H9 (cell line): Measurements from ENCODE around the gene AKT3. TPM values are rescaled to one million over a fixed set of nuclear protein-coding genes. Genes with fewer than 3 reads are reported as not detected.

Experiments used
- DNase-seq: peaks from one replicate; pipeline ENCODE4 v3.0.0-alpha.2; 2017
- H2AFZ ChIP-seq: one replicate; pipeline ENCODE4 v1.6.1; 2013; ENCODE audit warnings: mild to moderate bottlenecking, low read length, control low read depth, moderate library complexity
- H2AK5ac ChIP-seq: 2 replicates; pipeline ENCODE4 v1.6.1; 2013; ENCODE audit warnings: low read length, control low read depth, mixed read lengths; ENCODE audit not compliant: insufficient read length
- H2BK120ac ChIP-seq: one replicate; pipeline ENCODE4 v1.6.1; 2013; ENCODE audit warnings: low read depth, mild to moderate bottlenecking, low read length, control low read depth, inconsistent platforms; ENCODE audit not compliant: poor library complexity, severe bottlenecking
- H2BK12ac ChIP-seq: 2 replicates; pipeline ENCODE4 v1.6.1; 2013; ENCODE audit warnings: low read length, control low read depth, mixed read lengths, low read depth; ENCODE audit not compliant: insufficient read length
- H2BK15ac ChIP-seq: 2 replicates; pipeline ENCODE4 v1.6.1; 2013; ENCODE audit warnings: low read depth, low read length, control low read depth
- H2BK20ac ChIP-seq: one replicate; pipeline ENCODE4 v1.6.1; 2013; ENCODE audit warnings: low read depth, mild to moderate bottlenecking, low read length, control low read depth, inconsistent platforms; ENCODE audit not compliant: poor library complexity, severe bottlenecking
- H2BK5ac ChIP-seq: 2 replicates; pipeline ENCODE4 v1.6.1; 2013; ENCODE audit warnings: low read length, control low read depth, mixed read lengths; ENCODE audit not compliant: insufficient read length
- H3K14ac ChIP-seq: 2 replicates; pipeline ENCODE4 v1.6.1; 2013; ENCODE audit warnings: low read length, control low read depth; ENCODE audit not compliant: insufficient read depth
- H3K18ac ChIP-seq: 2 replicates; pipeline ENCODE4 v1.6.1; 2013; ENCODE audit warnings: low read depth, mild to moderate bottlenecking, mixed read lengths, low read length, control low read depth; ENCODE audit not compliant: insufficient read length
- H3K23ac ChIP-seq: 2 replicates; pipeline ENCODE4 v1.6.1; 2013; ENCODE audit warnings: low read length, control low read depth, mixed read lengths, low read depth; ENCODE audit not compliant: insufficient read length
- H3K23me2 ChIP-seq: 2 replicates; pipeline ENCODE4 v1.6.1; 2013; ENCODE audit warnings: low read depth, mild to moderate bottlenecking, mixed read lengths, low read length, control low read depth; ENCODE audit not compliant: insufficient read length, poor library complexity, severe bottlenecking
- H3K27ac ChIP-seq: 2 replicates; pipeline ENCODE4 v1.5.1; 2013; ENCODE audit warnings: low read length, control low read depth, mixed read lengths, low read depth; ENCODE audit not compliant: insufficient read length
- H3K27me3 ChIP-seq: 2 replicates; pipeline ENCODE4 v1.6.1; 2013; ENCODE audit warnings: low read length, control low read depth, inconsistent platforms; ENCODE audit not compliant: insufficient read depth
- H3K4ac ChIP-seq: 2 replicates; pipeline ENCODE4 v1.6.1; 2013; ENCODE audit warnings: low read depth, mild to moderate bottlenecking, control low read depth, inconsistent platforms, low read length, moderate library complexity
- H3K4me1 ChIP-seq: 2 replicates; pipeline ENCODE4 v1.6.1; 2013; ENCODE audit warnings: low read length, control low read depth, inconsistent platforms; ENCODE audit not compliant: insufficient read depth
- H3K4me2 ChIP-seq: 2 replicates; pipeline ENCODE4 v1.6.1; 2013; ENCODE audit warnings: low read length, control low read depth, mixed read lengths; ENCODE audit not compliant: insufficient read length, insufficient read depth
- H3K56ac ChIP-seq: 2 replicates; pipeline ENCODE4 v1.6.1; 2013; ENCODE audit warnings: low read depth, mild to moderate bottlenecking, mixed read lengths, low read length, control low read depth; ENCODE audit not compliant: insufficient read length
- H3K79me1 ChIP-seq: 2 replicates; pipeline ENCODE4 v1.6.1; 2013; ENCODE audit warnings: low read depth, mild to moderate bottlenecking, moderate library complexity, low read length, control low read depth, inconsistent platforms; ENCODE audit not compliant: insufficient read depth, poor library complexity, severe bottlenecking
- H3K79me2 ChIP-seq: 2 replicates; pipeline ENCODE4 v1.6.1; 2013; ENCODE audit warnings: low read length, control low read depth, inconsistent platforms; ENCODE audit not compliant: insufficient read depth
- H3K9ac ChIP-seq: 2 replicates; pipeline ENCODE4 v1.6.1; 2013; ENCODE audit warnings: low read length, control low read depth, mixed read lengths; ENCODE audit not compliant: insufficient read length; ENCODE audit errors: extremely low read depth
- H3K9me3 ChIP-seq: one replicate; pipeline ENCODE4 v1.6.1; 2013; ENCODE audit warnings: low read depth, low read length, inconsistent platforms; ENCODE audit not compliant: control insufficient read depth
- H3T11ph ChIP-seq: one replicate; pipeline ENCODE4 v1.6.1; 2013; ENCODE audit warnings: mild to moderate bottlenecking, low read length, control low read depth, inconsistent platforms
- H4K20me1 ChIP-seq: one replicate; pipeline ENCODE4 v1.6.1; 2013; ENCODE audit not compliant: control insufficient read depth, insufficient read length, insufficient read depth
- H4K5ac ChIP-seq: 2 replicates; pipeline ENCODE4 v1.6.1; 2013; ENCODE audit warnings: low read depth, mild to moderate bottlenecking, mixed read lengths, low read length, control low read depth; ENCODE audit not compliant: insufficient read length
- H4K8ac ChIP-seq: replicated peaks from 2 replicates; pipeline ENCODE4 v1.6.1; 2013; ENCODE audit warnings: low read length, control low read depth, mixed read lengths, low read depth; ENCODE audit not compliant: insufficient read length
- H4K91ac ChIP-seq: 2 replicates; pipeline ENCODE4 v1.6.1; 2013; ENCODE audit warnings: low read depth, mild to moderate bottlenecking, moderate library complexity, mixed read lengths, low read length, control low read depth; ENCODE audit not compliant: insufficient read length
- H3K27ac Mint-ChIP-seq, 3 experiments: 2 replicates in 2 of 3; 3 replicates in 1 of 3; pipeline ENCODE4 v1.8.0; 2020 to 2021; ENCODE audit warnings: mixed read lengths in 3 of 3, mild to moderate bottlenecking in 1 of 3, moderate library complexity in 1 of 3
- H3K27me3 Mint-ChIP-seq: 2 replicates; pipeline ENCODE4 v1.8.0; 2021; ENCODE audit warnings: low read depth, mild to moderate bottlenecking, moderate library complexity, mixed read lengths
- H3K36me3 Mint-ChIP-seq, 3 experiments: 2 replicates in 2 of 3; 3 replicates in 1 of 3; pipeline ENCODE4 v1.8.0; 2020 to 2021; ENCODE audit warnings: low read depth in 3 of 3, mixed read lengths in 3 of 3; ENCODE audit not compliant: insufficient read depth in 1 of 3
- H3K4me1 Mint-ChIP-seq, 2 experiments: 2 replicates each; pipeline ENCODE4 v1.8.0; 2020; ENCODE audit warnings: mixed read lengths in 2 of 2
- H3K4me3 Mint-ChIP-seq, 2 experiments: 2 replicates in 1 of 2; 3 replicates in 1 of 2; pipeline ENCODE4 v1.8.0; 2020 to 2021; ENCODE audit warnings: mild to moderate bottlenecking in 2 of 2, mixed read lengths in 2 of 2, moderate library complexity in 1 of 2
- H3K9me3 Mint-ChIP-seq, 2 experiments: 2 replicates in 1 of 2; 3 replicates in 1 of 2; pipeline ENCODE4 v1.8.0; 2020; ENCODE audit warnings: mild to moderate bottlenecking in 2 of 2, mixed read lengths in 2 of 2, moderate library complexity in 1 of 2
- WGBS: extraction: QIAGEN DNeasy Blood & Tissue Kit; methylation state at CpG from one replicate; pipeline ENCODE4 v1.1.7; 2013; ENCODE audit warnings: missing lambda C conversion rate, low lambda C conversion rate, mixed read lengths; ENCODE audit not compliant: insufficient read length; ENCODE audit errors: extremely low coverage; 5-methylcytosine and 5-hydroxymethylcytosine counted together
- total RNA-seq: library from RNA; stranded (reverse); gene quantifications from 2 replicates; pipeline ENCODE4 v1.2.1, GENCODE V29; 2021
- TF ChIP-seq, protein P1 (sequence below): fragments of 200-600 bp; sonication (generic); conservative IDR thresholded peaks from 3 replicates; pipeline ENCODE4 v1.8.0; 2021; ENCODE audit warnings: antibody characterized with exemption, mild to moderate bottlenecking

The AKT3 gene
- total RNA-seq, 1 experiment from 2014 or later, result 27.8 TPM

DNA sequence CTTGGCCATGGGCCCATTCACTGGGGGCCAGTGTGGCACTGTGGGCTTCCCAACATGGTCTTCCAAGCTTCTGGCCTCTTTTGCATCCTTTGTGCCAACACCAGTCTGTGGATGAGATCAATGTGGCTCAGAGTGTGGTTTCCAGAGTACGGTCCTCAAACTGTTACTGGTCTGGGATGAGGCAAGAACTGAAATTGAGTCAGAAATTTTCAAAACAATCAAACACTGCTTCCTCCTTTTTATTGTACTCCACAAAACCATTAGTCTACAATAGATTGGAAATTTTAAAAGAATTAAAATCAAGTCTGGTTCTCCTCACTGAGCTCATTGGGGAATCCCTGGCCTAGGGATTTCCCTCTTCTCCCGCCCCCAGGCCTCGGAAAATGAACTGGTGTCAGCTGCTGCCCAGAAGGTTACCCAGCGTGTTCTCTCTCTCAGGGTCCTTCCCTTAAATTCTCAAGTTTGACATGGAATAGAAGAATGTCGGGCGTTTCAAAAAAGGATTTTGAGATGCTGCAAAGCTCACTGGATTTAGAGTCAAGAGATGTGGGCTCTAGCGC lies 372.2 kb downstream of the AKT3 start:
- Histone ChIP-seq H3K4me1 (no peaks in the 10 kb centered on the region; the same call in 1 of the 2 replicates), H2BK20ac (no peak overlapping the region), H2AK5ac (no peak overlapping the region), H3K18ac (no peak overlapping the region), H2AFZ (no peak overlapping the region), H2BK5ac (no peak overlapping the region), H3T11ph (no peak overlapping the region), H3K27ac (no peak overlapping the region), H4K91ac (no peak overlapping the region), H3K9ac (no peak overlapping the region), H2BK12ac (no peak overlapping the region), H3K4ac (no peak overlapping the region), H4K5ac (no peak overlapping the region), H3K9me3 (no peaks in the 10 kb centered on the region), H3K4me2 (no peak overlapping the region), H3K23ac (no peak overlapping the region), H3K56ac (no peak overlapping the region), H2BK120ac (no peak overlapping the region), H2BK15ac (no peak overlapping the region), H4K20me1 (no peaks in the 10 kb centered on the region), H3K23me2 (peaks cover 5% of the 10 kb centered on the region), H3K79me1 (no peaks in the 10 kb centered on the region), H3K27me3 (no peaks in the 10 kb centered on the region; the same call in 1 of the 2 replicates), H4K8ac (no peak overlapping the region), H3K14ac (no peak overlapping the region), H3K79me2 (no peaks in the 10 kb centered on the region)
- Mint-ChIP-seq H3K4me1 (peaks cover 42 to 45% of the 10 kb centered on the region in 2 experiments), H3K27ac (0 out of 7 replicates have a peak overlapping the region, but pooled peaks of 1 of the 3 experiments have one; percentile 29), H3K27me3 (peaks cover 5% of the 10 kb centered on the region), H3K4me3 (no peak overlapping the region), H3K9me3 (peaks cover 0 to 4% of the 10 kb centered on the region in 2 experiments; a peak in 3 of 5 replicates), H3K36me3 (peaks cover 3 to 5% (median 3%) of the 10 kb centered on the region in 3 experiments; a peak in 3 of 7 replicates)
- TF ChIP-seq, protein P1, sequence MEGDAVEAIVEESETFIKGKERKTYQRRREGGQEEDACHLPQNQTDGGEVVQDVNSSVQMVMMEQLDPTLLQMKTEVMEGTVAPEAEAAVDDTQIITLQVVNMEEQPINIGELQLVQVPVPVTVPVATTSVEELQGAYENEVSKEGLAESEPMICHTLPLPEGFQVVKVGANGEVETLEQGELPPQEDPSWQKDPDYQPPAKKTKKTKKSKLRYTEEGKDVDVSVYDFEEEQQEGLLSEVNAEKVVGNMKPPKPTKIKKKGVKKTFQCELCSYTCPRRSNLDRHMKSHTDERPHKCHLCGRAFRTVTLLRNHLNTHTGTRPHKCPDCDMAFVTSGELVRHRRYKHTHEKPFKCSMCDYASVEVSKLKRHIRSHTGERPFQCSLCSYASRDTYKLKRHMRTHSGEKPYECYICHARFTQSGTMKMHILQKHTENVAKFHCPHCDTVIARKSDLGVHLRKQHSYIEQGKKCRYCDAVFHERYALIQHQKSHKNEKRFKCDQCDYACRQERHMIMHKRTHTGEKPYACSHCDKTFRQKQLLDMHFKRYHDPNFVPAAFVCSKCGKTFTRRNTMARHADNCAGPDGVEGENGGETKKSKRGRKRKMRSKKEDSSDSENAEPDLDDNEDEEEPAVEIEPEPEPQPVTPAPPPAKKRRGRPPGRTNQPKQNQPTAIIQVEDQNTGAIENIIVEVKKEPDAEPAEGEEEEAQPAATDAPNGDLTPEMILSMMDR, result no peak
- WGBS, result no CpG with 5 or more reads among the region's 7 CpGs
- DNase-seq, result no peak
